B cell (primary cell): Measurements from ENCODE around the gene COL8A2. TPM values are rescaled to one million over a fixed set of nuclear protein-coding genes. Genes with fewer than 3 reads are reported as not detected.

Source experiments
- ATAC-seq: fragments of 200-7000 bp; cut with Tn5 transposase; one replicate; pipeline ENCODE4 v1.10.0; 2021; ENCODE audit warnings: low read depth, mild to moderate bottlenecking, moderate number of reproducible peaks, moderate library complexity
- CTCF ChIA-PET: fragments of 350-600 bp; sonication (Branson Sonifier 250); formaldehyde crosslinking; loops from one replicate; lab custom pipeline; 2021; ENCODE audit warnings: antibody characterized with exemption, inconsistent platforms; lab: Charles Lee
- POLR2A ChIA-PET: fragments of 350-600 bp; sonication (Branson Sonifier 250); formaldehyde crosslinking; loops from one replicate; lab custom pipeline; 2021; ENCODE audit warnings: antibody characterized with exemption; lab: Charles Lee
- DNase-seq: peaks from one replicate; pipeline ENCODE4 v3.0.0; 2013
- H2AFZ ChIP-seq: 2 replicates; pipeline ENCODE4 v1.6.1; 2012; ENCODE audit warnings: mild to moderate bottlenecking, low read depth, low read length; ENCODE audit not compliant: insufficient read depth, poor library complexity, severe bottlenecking
- H3K27ac ChIP-seq, 2 donors: 1 replicate in 1 of 2; 2 replicates in 1 of 2; pipeline ENCODE4 v1.5.1; 2012 to 2013; ENCODE audit warnings: low read length in 2 of 2, mild to moderate bottlenecking in 2 of 2, moderate library complexity in 1 of 2
- H3K27me3 ChIP-seq, 4 experiments: fragments of 200-600 bp in 1 of 4; sonication (generic) in 1 of 4; replicated peaks in 1 of 4; 1 replicate in 2 of 4; 2 replicates in 2 of 4; pipeline versions ENCODE4 v1.6.1 to v1.7.0; 2013 to 2016; ENCODE audit warnings: low read length in 3 of 4, mild to moderate bottlenecking in 2 of 4, mixed read lengths in 1 of 4, moderate library complexity in 1 of 4; ENCODE audit not compliant: insufficient read depth in 4 of 4, control insufficient read depth in 3 of 4; ENCODE audit errors: control extremely low read depth in 1 of 4
- H3K36me3 ChIP-seq, 2 experiments: replicated peaks in 1 of 2; 1 replicate in 1 of 2; 2 replicates in 1 of 2; pipeline versions ENCODE4 v1.6.1 to v1.7.1; 2013; ENCODE audit warnings: low read length in 1 of 2; ENCODE audit not compliant: insufficient read depth in 2 of 2, control insufficient read depth in 1 of 2; ENCODE audit errors: control extremely low read depth in 1 of 2, extremely low read depth in 1 of 2
- H3K4me1 ChIP-seq, 2 donors: fragments of 200-600 bp in 1 of 2; sonication (generic) in 1 of 2; 1 replicate in 1 of 2; 2 replicates in 1 of 2; pipeline versions ENCODE4 v1.5.1 to v1.6.1; 2013 to 2017; ENCODE audit warnings: low read length in 2 of 2; ENCODE audit not compliant: control insufficient read depth in 2 of 2, insufficient read depth in 2 of 2
- H3K4me2 ChIP-seq: replicated peaks from 2 replicates; pipeline ENCODE3; 2012; ENCODE audit warnings: mild to moderate bottlenecking, low read depth, low read length; ENCODE audit not compliant: poor library complexity, severe bottlenecking
- H3K4me3 ChIP-seq, 5 experiments: fragments of 200-600 bp in 1 of 5; sonication (generic) in 1 of 5; 1 replicate in 3 of 5; 2 replicates in 2 of 5; pipeline versions ENCODE4 v1.5.1 to v1.7.0; 2011 to 2016; ENCODE audit warnings: low read length in 4 of 5, mild to moderate bottlenecking in 4 of 5, low read depth in 2 of 5, control low read depth in 1 of 5, moderate library complexity in 1 of 5; ENCODE audit not compliant: insufficient read depth in 1 of 5; ENCODE audit errors: control extremely low read depth in 1 of 5, extremely low read depth in 1 of 5
- H3K79me2 ChIP-seq: fragments of 200-600 bp; sonication (generic); one replicate; pipeline ENCODE4 v1.6.0; 2016; ENCODE audit warnings: low read length; ENCODE audit not compliant: control insufficient read depth, insufficient read depth
- H3K9ac ChIP-seq: fragments of 200-600 bp; sonication (generic); 2 replicates; pipeline ENCODE4 v1.6.1; 2017; ENCODE audit warnings: mild to moderate bottlenecking, low read length, moderate library complexity
- H3K9me3 ChIP-seq, 3 donors: one replicate each; pipeline versions ENCODE4 v1.6.1 to v1.7.1; 2013; ENCODE audit warnings: low read length in 2 of 3; ENCODE audit not compliant: control insufficient read depth in 2 of 3, insufficient read depth in 1 of 3; ENCODE audit errors: control extremely low read depth in 1 of 3
- H4K20me1 ChIP-seq: 2 replicates; pipeline ENCODE4 v1.6.0; 2012; ENCODE audit warnings: mild to moderate bottlenecking, low read length; ENCODE audit not compliant: insufficient read depth, control insufficient read depth, poor library complexity, severe bottlenecking
- H3K27ac Mint-ChIP-seq: one replicate; pipeline ENCODE4 v1.8.0; 2021; ENCODE audit warnings: mixed read lengths
- H3K27me3 Mint-ChIP-seq: one replicate; pipeline ENCODE4 v1.8.0; 2021; ENCODE audit warnings: mixed read lengths
- H3K4me1 Mint-ChIP-seq: one replicate; pipeline ENCODE4 v1.8.0; 2021; ENCODE audit warnings: mixed read lengths
- H3K4me3 Mint-ChIP-seq: one replicate; pipeline ENCODE4 v1.8.0; 2021; ENCODE audit warnings: mixed read lengths
- H3K9me3 Mint-ChIP-seq: one replicate; pipeline ENCODE4 v1.8.0; 2022; ENCODE audit warnings: mixed read lengths; ENCODE audit not compliant: insufficient read depth
- EZH2 ChIP-seq: IDR thresholded peaks from 2 replicates; pipeline ENCODE4 v1.6.1; 2012; ENCODE audit warnings: borderline replicate concordance, low read depth, mild to moderate bottlenecking, moderate library complexity, low read length; ENCODE audit not compliant: insufficient read depth, poor library complexity, severe bottlenecking
- WGBS: methylation state at CpG from one replicate; pipeline ENCODE4 v1.1.5; 2013; ENCODE audit warnings: missing lambda C conversion rate; ENCODE audit not compliant: insufficient coverage; 5-methylcytosine and 5-hydroxymethylcytosine counted together
- intact Hi-C: fragments of 100-400 bp; cut with micrococcal nuclease; formaldehyde crosslinking; loops from one replicate; pipeline ENCODE4 v1.10.0; 2022
- polyA plus RNA-seq: library from polyadenylated mRNA; depleted of rRNA; stranded (reverse); fragments of >200 nt; gene quantifications from 2 replicates; pipeline ENCODE4 v1.2.3, GENCODE V29; 2012
- total RNA-seq, 2 donors: library from RNA; stranded (reverse); fragments of 120-200 nt in 1 of 2; gene quantifications; 1 replicate in 1 of 2; 2 replicates in 1 of 2; pipeline versions ENCODE4 v1.2.3 to v1.2.4, GENCODE V29; 2013 to 2022
- TF ChIP-seq, protein P1 (sequence below): fragments of 200-600 bp; IDR thresholded peaks from one replicate; pipeline ENCODE4 v1.8.0; 2022; ENCODE audit warnings: antibody characterized with exemption, mild to moderate bottlenecking

Gene COL8A2
- total and polyA plus RNA-seq, 2 donors (not counting 1 experiment from before 2014, with no cell fraction given), result 0.17 TPM; not detected in 1

DNA sequence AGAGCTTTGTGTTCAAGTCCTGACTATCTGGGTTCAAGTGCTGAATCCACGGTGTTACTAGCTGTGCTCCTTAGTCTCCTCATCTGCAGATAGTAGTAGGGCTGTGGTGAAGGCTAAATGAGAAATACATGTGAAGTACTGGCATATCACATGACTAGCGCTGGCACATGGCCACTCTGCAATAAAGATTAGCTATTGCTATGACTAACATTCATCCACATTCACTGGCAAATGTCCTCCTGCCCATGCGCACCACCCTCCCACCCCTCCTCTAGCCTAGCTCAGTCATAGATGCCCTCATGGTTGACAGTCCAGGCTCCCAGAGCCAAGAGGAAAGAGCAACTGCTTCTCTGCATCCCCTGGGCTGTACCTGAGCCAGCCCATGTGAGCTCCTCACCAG lies 8.5 kb upstream of the COL8A2 start:
- Mint-ChIP-seq H3K27ac (no peak overlapping the region), H3K4me1 (no peaks in the 10 kb centered on the region), H3K27me3 (no peaks in the 10 kb centered on the region), H3K9me3 (no peaks in the 10 kb centered on the region), H3K4me3 (no peak overlapping the region)
- Histone ChIP-seq H3K9me3 (no peaks in the 10 kb centered on the region), H2AFZ (no peak overlapping the region), H3K4me2 (no peak overlapping the region), H3K27me3 (no peaks in the 10 kb centered on the region), H3K27ac (no peak overlapping the region), H3K4me1 (no peaks in the 10 kb centered on the region), H3K9ac (no peak overlapping the region), H4K20me1 (no peaks in the 10 kb centered on the region), H3K4me3 (no peak overlapping the region), H3K36me3 (peaks cover 0 to 26% of the 10 kb centered on the region in 2 experiments), H3K79me2 (no peaks in the 10 kb centered on the region)
- 89% methylated on average over 3 of the region's 3 CpGs for WGBS
- POLR2A ChIA-PET, result no interaction called here
- DNase-seq, result no peak
- TF ChIP-seq, protein P1, sequence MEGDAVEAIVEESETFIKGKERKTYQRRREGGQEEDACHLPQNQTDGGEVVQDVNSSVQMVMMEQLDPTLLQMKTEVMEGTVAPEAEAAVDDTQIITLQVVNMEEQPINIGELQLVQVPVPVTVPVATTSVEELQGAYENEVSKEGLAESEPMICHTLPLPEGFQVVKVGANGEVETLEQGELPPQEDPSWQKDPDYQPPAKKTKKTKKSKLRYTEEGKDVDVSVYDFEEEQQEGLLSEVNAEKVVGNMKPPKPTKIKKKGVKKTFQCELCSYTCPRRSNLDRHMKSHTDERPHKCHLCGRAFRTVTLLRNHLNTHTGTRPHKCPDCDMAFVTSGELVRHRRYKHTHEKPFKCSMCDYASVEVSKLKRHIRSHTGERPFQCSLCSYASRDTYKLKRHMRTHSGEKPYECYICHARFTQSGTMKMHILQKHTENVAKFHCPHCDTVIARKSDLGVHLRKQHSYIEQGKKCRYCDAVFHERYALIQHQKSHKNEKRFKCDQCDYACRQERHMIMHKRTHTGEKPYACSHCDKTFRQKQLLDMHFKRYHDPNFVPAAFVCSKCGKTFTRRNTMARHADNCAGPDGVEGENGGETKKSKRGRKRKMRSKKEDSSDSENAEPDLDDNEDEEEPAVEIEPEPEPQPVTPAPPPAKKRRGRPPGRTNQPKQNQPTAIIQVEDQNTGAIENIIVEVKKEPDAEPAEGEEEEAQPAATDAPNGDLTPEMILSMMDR, result no peak
- TF ChIP-seq EZH2, result no peak
- intact Hi-C loops, result no loop called here
- ATAC-seq, result no peak
- CTCF ChIA-PET, result interaction anchor here (0.9 to 4.3 kb wide), 7 partner anchors 11 to 152 kb away, joined by 3 to 58 read pairs (median 5); partner anchors contain the start of gene TRAPPC3

DNA sequence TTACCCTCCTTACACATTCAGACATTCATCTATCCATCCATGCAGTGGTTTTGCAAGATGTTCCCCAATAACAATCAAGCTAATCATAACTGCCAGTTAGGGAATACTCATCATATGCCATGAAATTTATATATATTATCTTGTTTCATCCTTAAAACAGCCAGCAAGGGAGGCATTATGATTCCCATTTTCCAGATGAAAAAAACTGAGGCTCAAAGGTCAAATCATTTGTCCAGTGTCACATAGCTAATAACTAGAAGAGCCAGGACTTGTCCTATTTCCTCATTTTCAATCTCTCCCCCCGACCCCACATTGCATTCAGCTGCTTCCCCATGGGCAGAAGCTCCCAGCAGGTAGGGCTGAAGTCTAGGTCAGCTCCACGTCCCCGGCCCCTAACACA lies 7.0 kb upstream of the COL8A2 start:
- Mint-ChIP-seq H3K27me3 (no peaks in the 10 kb centered on the region), H3K4me1 (no peaks in the 10 kb centered on the region), H3K4me3 (no peak overlapping the region), H3K9me3 (no peaks in the 10 kb centered on the region), H3K27ac (no peak overlapping the region)
- DNase-seq (no peak), ATAC-seq (no peak)
- ChIA-PET CTCF (interaction anchor here (0.9 to 4.3 kb wide), 3 partner anchors 31 to 55 kb away, joined by 3 to 58 read pairs (median 3); no protein-coding TSS in a partner anchor), POLR2A (no interaction called here)
- Histone ChIP-seq H3K27ac (no peak overlapping the region), H3K27me3 (no peaks in the 10 kb centered on the region), H3K36me3 (peaks cover 0 to 11% of the 10 kb centered on the region in 2 experiments), H3K79me2 (no peaks in the 10 kb centered on the region), H3K9me3 (no peaks in the 10 kb centered on the region), H2AFZ (no peak overlapping the region), H3K4me1 (no peaks in the 10 kb centered on the region), H3K9ac (no peak overlapping the region), H4K20me1 (no peaks in the 10 kb centered on the region), H3K4me3 (no peak overlapping the region), H3K4me2 (no peak overlapping the region)
- intact Hi-C loops, result no loop called here
- 71% methylated on average over 3 of the region's 3 CpGs for WGBS
- TF ChIP-seq EZH2, result no peak
- TF ChIP-seq, protein P1, result no peak
